ENCODE measurements around the gene ESYT2. TPM values are rescaled to one million over a fixed set of nuclear protein-coding genes. Genes with fewer than 3 reads are reported as not detected.

The ESYT2 gene
- total and polyA plus RNA-seq, 7 donors, result 27.5 to 63.4 (median 44.0) TPM

GRCh38 chr7:158832994-158833393, 3.7 kb upstream of the ESYT2 start:
- no peak overlapping the region for H3K4me3 ChIP-seq
- no peak overlapping the region for H3K27ac ChIP-seq
- peaks cover 7% of the 10 kb centered on the region for H3K4me1 ChIP-seq
- DNase-seq (no peak), ATAC-seq (no peak)
- H3K27me3 ChIP-seq (ENCODE audit: insufficient read depth in 3 of 3, low read length in 2 of 3), result no peaks in the 10 kb centered on the region
- WGBS, 3 donors, result 74 to 81% (median 75%) methylated on average over 3 of the region's 3 CpGs
- no peaks in the 10 kb centered on the region for H3K9me3 ChIP-seq
- intact Hi-C loops (cut with DNase I), result no loop called here
- H3K36me3 ChIP-seq (ENCODE audit: insufficient read depth in 1 of 2, low read depth in 1 of 2), result no peaks in the 10 kb centered on the region
- no peak for TF ChIP-seq CTCF (IDR thresholded peaks at IDR 0.05)

- DNase-seq, result no peak
- Histone ChIP-seq H3K4me1 (peaks cover 16% of the 10 kb centered on the region), H3K4me3 (no peak overlapping the region), H3K36me3 (ENCODE audit: insufficient read depth in 1 of 2, low read depth in 1 of 2) (peaks cover 0 to 3% of the 10 kb centered on the region in 2 donors), H3K27me3 (ENCODE audit: insufficient read depth in 3 of 3, low read length in 2 of 3) (no peaks in the 10 kb centered on the region), H3K9me3 (no peaks in the 10 kb centered on the region), H3K27ac (no peak overlapping the region)
- no peak for TF ChIP-seq CTCF (IDR thresholded peaks at IDR 0.05)
- ATAC-seq, result no peak
- intact Hi-C loops (cut with DNase I), result no loop called here
- WGBS, 3 donors, result 75 to 81% (median 79%) methylated on average over 6 of the region's 6 CpGs
These were observed 2.4 kb upstream of the ESYT2 start for GRCh38 chr7:158831738-158832091.

GRCh38 chr7:158830211-158830723, 958 bp upstream of the ESYT2 start:
- intact Hi-C loops (cut with DNase I), result no loop called here
- peak in 1 of 4 donors; percentile 1 for ATAC-seq
- 2 to 4% (median 2%) methylated on average over 14 of the region's 14 CpGs for WGBS, 3 donors

GRCh38 chr7:158829021-158829341, 328 bp downstream of the ESYT2 start:
- Histone ChIP-seq H3K27ac (peak overlapping the region; percentile 99), H3K4me3 (peak overlapping the region; percentile 85), H3K27me3 (ENCODE audit: insufficient read depth in 3 of 3, low read length in 2 of 3) (no peaks in the 10 kb centered on the region), H3K4me1 (peaks cover 19% of the 10 kb centered on the region), H3K36me3 (ENCODE audit: insufficient read depth in 1 of 2, low read depth in 1 of 2) (peaks cover 0 to 12% of the 10 kb centered on the region in 2 donors), H3K9me3 (no peaks in the 10 kb centered on the region)
- 0% methylated on average over 14 to 38 of the region's 38 CpGs for WGBS, 3 donors
- peak; percentile 70 to 85 for DNase-seq
- intact Hi-C loops (cut with DNase I), result loop anchor here in 1 of 2 donors (2.0 to 5.0 kb wide), 2 partner anchors 33 to 46 kb away; no protein-coding TSS in a partner anchor
- no peak for TF ChIP-seq CTCF (IDR thresholded peaks at IDR 0.05)
- peak; percentile 50 to 63 (median 58) for ATAC-seq

More at GRCh38 chr7:158830211-158830723, 958 bp upstream of the ESYT2 start:
- Histone ChIP-seq H3K27me3 (ENCODE audit: insufficient read depth in 3 of 3, low read length in 2 of 3) (no peaks in the 10 kb centered on the region), H3K9me3 (no peaks in the 10 kb centered on the region), H3K36me3 (ENCODE audit: insufficient read depth in 1 of 2, low read depth in 1 of 2) (peaks cover 0 to 12% of the 10 kb centered on the region in 2 donors), H3K27ac (peak overlapping the region; percentile 99), H3K4me1 (peaks cover 16% of the 10 kb centered on the region), H3K4me3 (peak overlapping the region; percentile 85)
- DNase-seq, result peak in 1 of 2 donors; percentile 65
- TF ChIP-seq CTCF (IDR thresholded peaks at IDR 0.05), result no peak

All from psoas muscle (tissue), 8 donors.